Hematopoietic multipotent progenitor cell treated with erythropoietin and hydrocortisone succinate and interleukin-3 and kit ligand, for 4 days (in vitro differentiated cells): ENCODE data around the gene CLEC2A.
A peak's percentile ranks its signal among the peaks of the same experiment; 100 is the strongest.

Source experiments
- DNase-seq: peaks from one replicate; pipeline ENCODE4 v3.0.0-alpha.2; 2015

CLEC2A gene

GRCh38 chr12:9931245-9931644 lies 925 bp downstream of the CLEC2A start:
- DNase-seq, result no peak

- no peak for DNase-seq
Measured at GRCh38 chr12:9928607-9929006, 3.6 kb downstream of the CLEC2A start.

DNA sequence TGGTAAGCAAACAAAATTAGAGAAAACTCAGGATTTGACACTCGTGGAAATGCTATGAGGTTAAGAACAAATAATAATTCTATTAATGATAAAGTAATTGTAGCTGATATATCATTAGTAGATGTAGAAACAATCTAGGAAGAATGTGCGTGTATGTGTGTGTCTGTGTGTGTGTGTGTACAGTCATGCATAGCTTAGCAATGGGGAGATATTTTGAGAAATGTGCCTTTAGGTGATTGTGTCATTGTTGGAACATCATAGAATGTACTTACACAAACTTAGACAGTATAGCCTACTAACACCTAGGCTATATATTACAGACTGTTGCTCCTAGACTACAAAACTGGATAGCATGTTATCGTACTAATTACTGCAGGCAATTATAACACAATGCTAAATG lies 5.3 kb downstream of the CLEC2A start:
- no peak for DNase-seq

DNA sequence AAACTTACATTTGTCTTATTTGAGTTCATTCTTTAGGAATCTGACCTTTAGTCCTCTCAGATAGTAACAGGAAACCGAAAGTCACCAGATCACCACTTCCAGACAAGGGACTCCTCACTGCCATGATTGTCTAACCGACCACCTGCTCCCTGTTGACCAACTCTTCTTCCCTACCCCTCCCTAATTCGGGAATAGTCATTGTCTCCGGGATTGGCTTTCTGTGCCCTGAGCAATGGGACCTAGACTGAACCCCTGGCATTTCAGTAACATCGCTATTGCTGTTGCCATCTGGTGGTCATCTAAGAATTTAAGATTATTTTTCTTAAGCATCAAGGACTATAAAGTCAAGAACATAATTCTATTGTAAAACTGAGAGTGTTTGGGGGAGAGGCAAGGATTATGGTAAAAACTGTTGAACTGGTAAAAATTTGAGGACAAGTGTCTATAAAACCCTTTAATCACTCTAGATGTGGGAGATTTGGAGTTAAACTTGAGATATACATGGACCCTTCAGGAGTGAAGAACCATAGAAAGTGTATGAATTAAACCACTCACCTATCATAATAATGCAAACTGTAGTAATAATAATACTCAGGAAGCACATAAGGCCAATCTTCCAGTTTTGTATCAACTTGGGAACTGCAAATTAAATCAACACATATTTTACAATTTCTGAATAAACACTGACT lies 6.3 kb downstream of the CLEC2A start:
- peak; percentile 78 for DNase-seq

DNA sequence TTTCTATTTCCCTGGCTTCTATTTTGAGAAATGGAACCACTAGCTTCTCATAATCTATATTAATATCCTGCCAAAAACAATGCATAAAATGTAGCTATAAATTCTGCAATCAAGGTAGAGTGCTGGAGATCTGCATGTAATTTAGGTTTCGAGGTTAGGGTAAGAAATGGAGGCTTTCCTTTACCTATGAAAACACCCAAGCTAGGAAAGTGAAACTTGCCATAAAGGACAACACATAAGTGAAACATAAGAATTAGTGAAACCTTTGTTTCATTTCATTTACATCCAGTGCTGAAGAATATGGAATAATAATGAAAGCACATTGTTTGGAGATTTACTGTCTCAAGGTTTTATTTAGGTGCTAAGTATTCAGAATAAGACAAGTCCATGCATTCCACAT lies 9.7 kb downstream of the CLEC2A start:
- DNase-seq, result no peak

DNA sequence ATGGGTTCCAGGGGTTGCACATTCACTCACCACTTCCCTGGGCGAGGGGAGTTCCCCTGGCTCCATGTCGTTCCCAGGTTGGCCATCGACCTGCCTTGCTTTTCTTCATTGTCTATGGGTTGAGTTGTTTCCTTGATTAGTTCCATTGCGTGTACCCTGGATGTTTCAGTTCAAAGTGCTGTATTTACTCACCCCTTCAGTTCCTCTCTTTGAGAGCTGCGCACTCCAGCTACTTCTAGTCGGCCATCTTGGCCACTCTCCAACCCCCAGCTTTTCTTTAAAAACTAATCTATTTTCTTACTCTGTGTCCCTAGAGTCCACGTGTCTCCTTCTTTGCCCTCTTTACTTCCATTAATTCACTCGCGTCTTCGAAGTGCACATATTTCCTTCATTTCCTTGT lies 11.7 kb downstream of the CLEC2A start:
- DNase-seq, result no peak

GRCh38 chr12:9919443-9919842 lies 12.7 kb downstream of the CLEC2A start:
- no peak for DNase-seq

- DNase-seq, result no peak
Measured at GRCh38 chr12:9911708-9912107, 20.5 kb downstream of the CLEC2A start.

DNA sequence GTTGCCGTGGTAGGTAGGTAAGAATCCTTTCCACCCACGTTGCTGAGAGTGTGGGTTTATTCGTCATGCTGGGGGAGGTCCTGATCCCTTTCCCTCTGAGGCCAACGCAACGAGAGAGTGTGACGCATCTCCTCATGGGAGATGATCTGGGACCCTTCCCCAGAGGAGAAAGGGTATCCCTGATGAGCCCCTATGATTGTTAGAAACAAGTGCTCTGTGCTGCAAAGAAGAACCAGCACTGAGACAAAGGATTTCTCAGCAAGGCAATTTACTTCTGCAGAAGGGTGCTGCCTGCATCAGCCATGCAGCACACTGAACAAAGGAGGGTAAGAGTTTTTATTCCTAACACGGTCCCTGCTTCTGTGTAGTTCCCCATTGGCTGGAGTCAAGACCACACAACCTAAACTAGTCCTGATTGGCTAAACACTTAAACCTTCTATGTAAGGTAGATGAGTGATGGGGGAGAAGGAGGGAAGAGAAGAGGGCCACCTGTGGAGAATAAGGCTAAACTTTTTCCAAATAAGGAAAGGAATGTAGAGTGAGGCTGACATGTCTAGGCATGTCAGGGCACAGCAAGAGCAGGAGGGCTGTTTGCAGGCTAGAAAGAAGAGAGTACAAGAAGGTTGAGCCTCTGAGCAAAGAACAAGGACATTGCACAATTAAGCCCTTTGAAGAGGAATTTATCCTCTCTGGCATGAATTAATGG lies 21.3 kb downstream of the CLEC2A start:
- peak; percentile 28 for DNase-seq

DNA sequence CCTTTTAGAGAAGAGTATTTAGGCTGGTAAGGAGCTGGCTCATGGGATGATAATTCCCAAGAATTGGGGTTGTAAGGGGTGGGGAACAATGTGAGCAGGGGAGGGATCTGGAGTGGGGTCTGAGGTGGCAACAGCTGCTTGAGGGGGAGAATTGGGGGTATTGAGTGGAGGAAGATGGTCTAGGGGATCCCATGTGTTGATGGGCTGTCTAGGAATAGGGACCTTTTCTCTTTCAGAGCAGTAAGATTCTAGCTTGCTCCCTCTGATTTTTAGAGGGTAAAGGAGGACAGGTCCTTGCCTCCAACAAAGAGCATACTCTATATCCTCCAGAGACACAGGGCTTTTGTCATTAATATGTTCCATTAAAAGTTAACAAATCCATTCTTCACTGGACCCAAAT lies 22.4 kb downstream of the CLEC2A start:
- DNase-seq, result no peak

GRCh38 chr12:9908350-9908749 lies 23.8 kb downstream of the CLEC2A start:
- DNase-seq, result no peak

GRCh38 chr12:9907769-9908168 lies 24.4 kb downstream of the CLEC2A start:
- DNase-seq, result no peak

DNA sequence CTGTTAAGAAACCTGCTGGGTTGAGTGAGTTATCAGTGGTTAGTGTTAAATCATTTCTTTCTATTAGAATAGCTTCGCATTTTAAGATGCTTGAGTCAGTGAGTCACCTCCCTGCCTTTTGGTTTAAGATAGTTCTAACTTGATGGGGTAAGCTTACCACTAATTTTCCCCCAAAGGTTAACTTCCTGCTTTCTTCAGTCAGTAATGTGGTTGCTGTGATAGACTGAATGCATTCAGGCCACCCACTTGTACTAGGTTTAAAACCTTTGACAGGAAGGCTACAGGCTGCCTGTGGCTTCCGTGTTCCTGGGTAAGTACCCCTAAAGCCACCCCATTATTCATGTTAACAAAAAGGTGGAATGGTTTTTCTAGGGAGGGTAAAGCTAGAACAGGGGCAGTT lies 25.3 kb downstream of the CLEC2A start:
- peak; percentile 56 for DNase-seq

GRCh38 chr12:9902539-9903228 lies 29.5 kb downstream of the CLEC2A start:
- DNase-seq, result peak; percentile 21

- no peak for DNase-seq
Measured at GRCh38 chr12:9900930-9901329, 31.2 kb downstream of the CLEC2A start.

- DNase-seq, result no peak
Measured at GRCh38 chr12:9899209-9899608, 33.0 kb downstream of the CLEC2A start.

- no peak for DNase-seq
Measured at GRCh38 chr12:9897535-9897934, 34.6 kb downstream of the CLEC2A start.

DNA sequence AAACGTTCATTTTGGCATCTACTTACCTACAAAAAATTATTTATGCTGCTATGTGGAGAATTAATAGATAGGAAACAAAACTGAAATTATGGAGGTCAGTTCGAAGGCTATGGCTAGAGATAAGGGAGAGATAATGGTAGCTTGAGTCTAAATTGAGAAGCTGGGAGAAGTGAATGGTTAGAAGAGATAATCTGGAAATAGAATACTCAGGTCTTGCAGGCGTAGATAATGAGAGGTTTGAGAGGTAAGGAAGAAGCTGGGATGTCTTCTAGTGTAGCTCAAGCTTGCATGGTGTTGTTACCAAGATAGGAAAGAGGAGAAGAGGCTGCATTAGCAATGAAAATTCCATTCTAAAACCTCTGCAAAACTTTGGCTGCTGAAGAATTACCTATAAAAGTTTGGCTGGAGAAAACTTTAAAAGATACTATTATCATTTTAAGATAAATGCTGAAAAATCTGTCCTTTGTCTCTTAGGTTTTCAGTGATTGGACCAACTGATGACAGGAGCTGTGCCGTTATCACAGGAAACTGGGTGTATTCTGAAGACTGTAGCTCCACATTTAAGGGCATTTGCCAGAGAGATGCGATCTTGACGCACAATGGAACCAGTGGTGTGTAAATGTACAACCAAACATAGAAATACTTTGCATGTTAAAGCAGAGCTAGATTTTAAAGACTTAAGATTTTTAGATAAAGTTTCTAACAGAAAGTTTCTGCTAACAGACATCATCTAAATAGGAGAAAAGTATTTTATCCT lies 36.8 kb downstream of the CLEC2A start:
- DNase-seq, result peak; percentile 64

DNA sequence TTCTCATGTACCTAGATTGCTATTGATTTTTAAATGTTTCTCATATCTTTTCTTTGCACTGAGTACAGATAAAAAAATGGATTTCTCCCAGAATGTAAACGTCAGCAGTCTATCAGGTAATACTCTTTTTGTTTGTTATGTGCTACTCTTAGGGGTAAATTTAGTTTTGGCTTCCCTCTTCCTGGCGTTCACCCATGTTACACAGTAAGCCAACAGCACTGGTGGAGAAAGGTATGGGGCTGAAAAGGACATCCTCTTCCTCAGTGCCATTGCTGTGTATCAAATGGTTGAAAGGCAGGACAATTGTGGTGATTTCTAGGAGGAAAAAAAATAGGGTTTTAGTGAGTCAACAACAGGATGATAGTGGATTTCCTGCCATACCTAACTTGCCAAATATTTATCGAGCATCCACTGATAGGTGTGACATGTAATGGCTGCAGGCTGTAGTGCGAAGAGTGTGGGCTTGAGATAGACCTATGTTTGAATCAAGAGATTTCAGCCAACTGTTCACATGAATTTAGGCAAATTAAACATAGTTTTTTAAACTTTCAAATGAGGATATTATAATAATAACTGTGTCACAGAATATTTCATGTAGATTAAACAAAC lies 43.4 kb downstream of the CLEC2A start:
- DNase-seq, result no peak

GRCh38 chr12:9883175-9883574 lies 49.0 kb downstream of the CLEC2A start:
- DNase-seq, result peak; percentile 29

GRCh38 chr12:9881988-9882387 lies 50.2 kb downstream of the CLEC2A start:
- no peak for DNase-seq

- DNase-seq, result no peak
Measured at GRCh38 chr12:9881246-9881645, 50.9 kb downstream of the CLEC2A start, which contains the start of gene KLRF2. TSS of gene KLRF2 (plus strand) at chr12:9881489. CDS start at chr12:9881596, 107 bp downstream.
